Fibroblast of villous mesenchyme (primary cell): ENCODE data around the gene VTN. TPM values are rescaled to one million over a fixed set of nuclear protein-coding genes. Genes with fewer than 3 reads are reported as not detected.
A peak's percentile ranks its signal among the peaks of the same experiment; 100 is the strongest.

Experiments used
- DNase-seq: peaks from one replicate; pipeline ENCODE4 v3.0.0-alpha.2; 2010; ENCODE audit warnings: low read depth
- H3K4me3 ChIP-seq: 2 replicates; pipeline ENCODE4 v1.5.1; 2011; ENCODE audit warnings: low read depth, mild to moderate bottlenecking, low read length
- total RNA-seq: library from RNA; depleted of rRNA; stranded (reverse); fragments of >200 nt; gene quantifications from 2 replicates; pipeline ENCODE4 v1.2.3, GENCODE V29; 2012
- TF ChIP-seq, protein P1 (sequence below): IDR thresholded peaks from 2 replicates; pipeline ENCODE4 v1.5.1; 2012; ENCODE audit warnings: low read depth, mild to moderate bottlenecking, low read length; ENCODE audit not compliant: insufficient read depth

The VTN gene
- total RNA-seq, 1 donor, result 5.2 TPM

DNA sequence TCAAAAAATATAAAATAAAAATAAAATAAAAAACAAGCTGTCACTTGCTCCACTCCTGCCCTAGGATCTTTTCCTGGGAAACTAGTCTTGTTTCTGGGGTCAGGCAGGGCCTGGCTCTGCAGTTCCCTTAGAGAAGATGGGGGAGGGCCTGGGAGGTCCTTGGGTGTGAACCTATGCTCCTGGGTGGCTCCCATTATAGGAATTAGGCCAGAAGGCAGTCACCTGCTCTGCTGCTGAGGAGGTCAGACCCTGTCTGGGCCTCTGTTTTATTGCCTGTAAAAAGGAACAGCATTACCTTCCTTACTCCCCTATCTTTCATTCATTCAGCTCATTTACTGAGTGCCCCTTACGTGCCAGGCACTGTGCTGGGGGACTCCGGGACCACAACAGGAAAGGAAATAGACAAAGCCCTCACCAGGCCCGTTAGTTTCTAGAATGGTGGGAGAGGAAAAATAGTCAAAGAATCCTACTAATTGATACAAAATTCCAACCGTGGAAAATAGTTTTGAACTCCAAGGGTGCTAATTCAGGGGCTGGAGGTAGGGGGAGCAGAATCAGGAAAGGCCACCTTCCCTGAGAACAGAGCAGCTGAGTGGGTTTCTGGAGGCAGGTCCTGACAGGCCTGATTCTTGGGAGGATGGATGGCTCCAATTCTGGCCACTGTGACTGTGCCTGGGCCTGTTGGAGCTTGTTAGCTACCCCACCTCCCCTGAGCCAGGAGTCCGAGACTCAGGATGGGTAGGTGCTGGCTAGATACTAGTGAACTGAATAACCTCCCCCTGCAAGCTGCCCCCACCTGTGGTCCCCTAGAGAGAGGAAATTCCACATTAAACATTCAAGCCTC, 37.2 kb upstream of the VTN start:
- no peak overlapping the region for H3K4me3 ChIP-seq
- DNase-seq, result no peak
- TF ChIP-seq, protein P1, sequence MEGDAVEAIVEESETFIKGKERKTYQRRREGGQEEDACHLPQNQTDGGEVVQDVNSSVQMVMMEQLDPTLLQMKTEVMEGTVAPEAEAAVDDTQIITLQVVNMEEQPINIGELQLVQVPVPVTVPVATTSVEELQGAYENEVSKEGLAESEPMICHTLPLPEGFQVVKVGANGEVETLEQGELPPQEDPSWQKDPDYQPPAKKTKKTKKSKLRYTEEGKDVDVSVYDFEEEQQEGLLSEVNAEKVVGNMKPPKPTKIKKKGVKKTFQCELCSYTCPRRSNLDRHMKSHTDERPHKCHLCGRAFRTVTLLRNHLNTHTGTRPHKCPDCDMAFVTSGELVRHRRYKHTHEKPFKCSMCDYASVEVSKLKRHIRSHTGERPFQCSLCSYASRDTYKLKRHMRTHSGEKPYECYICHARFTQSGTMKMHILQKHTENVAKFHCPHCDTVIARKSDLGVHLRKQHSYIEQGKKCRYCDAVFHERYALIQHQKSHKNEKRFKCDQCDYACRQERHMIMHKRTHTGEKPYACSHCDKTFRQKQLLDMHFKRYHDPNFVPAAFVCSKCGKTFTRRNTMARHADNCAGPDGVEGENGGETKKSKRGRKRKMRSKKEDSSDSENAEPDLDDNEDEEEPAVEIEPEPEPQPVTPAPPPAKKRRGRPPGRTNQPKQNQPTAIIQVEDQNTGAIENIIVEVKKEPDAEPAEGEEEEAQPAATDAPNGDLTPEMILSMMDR, result no peak

DNA sequence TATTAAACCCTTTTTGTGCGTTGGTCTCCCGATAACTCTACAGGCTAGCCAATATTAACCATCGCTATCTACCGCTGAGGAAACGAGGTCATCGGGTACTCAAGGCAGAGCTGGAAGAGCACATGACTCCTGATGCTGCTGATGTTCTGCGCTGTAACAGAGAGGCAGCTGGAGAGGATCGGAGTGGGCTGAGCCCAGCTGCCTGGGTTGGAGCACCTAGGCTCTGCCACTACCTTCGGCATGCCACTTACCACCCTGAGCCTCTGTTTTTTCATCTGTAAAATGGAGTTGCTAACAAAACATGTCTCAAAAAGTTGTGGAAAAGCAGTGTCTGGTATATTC, 36.3 kb upstream of the VTN start:
- TF ChIP-seq, protein P1, result no peak
- peak overlapping the region; percentile 71 for H3K4me3 ChIP-seq
- DNase-seq, result peak; percentile 23

DNA sequence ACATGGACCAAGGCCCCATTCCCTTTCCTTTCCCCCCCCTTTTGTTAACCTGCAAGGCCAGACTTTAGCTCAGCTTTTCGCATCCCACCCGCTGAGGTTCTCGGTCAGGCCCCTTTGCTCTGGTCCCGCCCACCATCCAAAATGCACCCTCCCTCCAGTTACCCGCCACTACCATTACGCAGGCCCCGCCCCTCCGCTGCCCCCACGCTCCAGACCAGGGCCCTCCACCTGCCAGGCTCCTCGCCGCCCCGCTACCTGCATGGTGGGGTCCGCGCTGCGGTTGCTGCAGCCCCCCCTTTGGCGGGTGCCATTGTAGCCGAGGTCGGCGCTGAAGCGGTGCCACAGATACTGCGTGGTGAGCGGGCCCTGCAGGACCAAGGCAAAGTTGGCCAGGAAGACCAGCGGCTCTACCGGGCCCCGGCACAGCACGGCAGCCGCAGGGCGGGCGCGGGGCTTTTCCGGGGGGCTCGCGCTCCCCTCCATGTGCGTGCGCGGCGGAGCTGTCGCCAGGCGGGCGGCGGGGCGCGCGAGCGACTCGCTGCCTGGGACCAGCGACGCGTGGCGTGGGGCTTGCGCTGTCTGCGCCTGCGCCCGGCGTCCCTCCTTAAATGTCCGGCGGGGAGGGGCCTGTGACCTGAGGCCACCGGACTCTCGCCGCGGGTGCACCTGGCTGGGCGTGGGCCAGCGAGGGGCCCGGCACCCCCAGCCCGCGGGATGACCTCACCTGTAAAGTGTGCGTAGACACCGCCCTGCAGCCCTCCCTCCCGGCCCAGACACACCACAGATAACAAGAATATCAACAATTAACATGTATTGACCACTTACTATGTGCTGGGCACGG, 35.7 kb upstream of the VTN start, which contains the start of gene SLC46A1:
Gene SLC46A1 (minus strand): TSS at position 581 of the 841 bp plus-strand sequence. CDS start 98 bp downstream, at position 483.
- peak within 1 kb of the TSS; percentile 71 for H3K4me3 ChIP-seq
- peak; percentile 28 for DNase-seq
- TF ChIP-seq, protein P1, result no peak

DNA sequence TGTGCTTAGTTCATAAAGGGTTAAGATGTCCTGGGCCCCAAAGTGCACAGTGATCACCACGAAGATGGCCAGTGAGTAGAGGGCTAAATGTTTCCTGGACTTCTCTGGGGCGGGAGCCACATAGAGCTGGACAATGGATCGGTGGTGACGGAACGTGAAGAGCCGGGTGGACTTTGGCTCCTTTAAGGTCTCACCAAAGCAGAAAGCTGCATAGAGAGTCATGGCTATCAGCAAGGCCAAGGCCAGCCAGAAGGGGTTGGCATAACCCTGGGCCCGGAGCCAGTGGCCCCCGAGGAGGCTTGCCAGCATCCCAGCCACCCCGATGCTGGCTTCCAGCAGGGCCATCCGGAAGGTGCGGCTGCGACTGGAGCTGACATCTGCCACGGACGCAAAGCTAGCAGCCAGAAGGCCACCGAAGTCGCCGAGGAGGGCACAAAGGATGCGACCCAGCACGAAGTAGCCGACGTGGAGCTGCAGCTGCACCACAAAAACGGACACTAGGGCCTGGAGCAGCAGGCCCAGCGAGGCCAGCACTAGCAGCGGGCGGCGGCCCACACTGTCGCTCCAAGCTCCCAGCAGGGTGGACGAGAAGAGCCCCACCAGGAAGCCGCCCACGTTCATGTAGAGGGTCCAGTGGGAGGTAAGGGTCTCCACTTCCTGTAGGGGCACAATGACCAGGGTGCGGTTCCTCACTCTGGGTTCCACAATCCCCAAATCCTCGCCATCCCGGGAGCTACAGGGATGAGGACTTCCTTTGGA, 34.9 kb upstream of the VTN start:
- DNase-seq, result no peak
- H3K4me3 ChIP-seq, result peak overlapping the region; percentile 71
- TF ChIP-seq, protein P1, result no peak

DNA sequence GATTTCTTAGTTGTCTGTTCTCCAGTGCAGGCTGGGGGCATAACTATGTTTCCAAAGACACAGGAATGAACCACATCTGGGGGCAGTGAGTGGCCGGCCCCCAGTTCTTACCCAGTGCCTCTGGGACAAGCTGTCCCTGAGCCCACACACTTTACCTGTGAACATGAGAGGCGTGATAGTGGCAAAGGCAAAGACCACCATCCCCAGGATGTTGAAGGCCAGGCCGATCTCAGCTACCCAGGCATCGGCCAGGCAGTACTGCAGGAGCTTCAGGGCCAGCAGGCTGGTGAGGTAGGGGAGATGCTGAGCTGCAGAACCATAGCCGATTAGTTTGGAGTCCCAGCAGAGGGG, 34.3 kb upstream of the VTN start:
- DNase-seq, result no peak
- no peak overlapping the region for H3K4me3 ChIP-seq
- TF ChIP-seq, protein P1, result no peak

DNA sequence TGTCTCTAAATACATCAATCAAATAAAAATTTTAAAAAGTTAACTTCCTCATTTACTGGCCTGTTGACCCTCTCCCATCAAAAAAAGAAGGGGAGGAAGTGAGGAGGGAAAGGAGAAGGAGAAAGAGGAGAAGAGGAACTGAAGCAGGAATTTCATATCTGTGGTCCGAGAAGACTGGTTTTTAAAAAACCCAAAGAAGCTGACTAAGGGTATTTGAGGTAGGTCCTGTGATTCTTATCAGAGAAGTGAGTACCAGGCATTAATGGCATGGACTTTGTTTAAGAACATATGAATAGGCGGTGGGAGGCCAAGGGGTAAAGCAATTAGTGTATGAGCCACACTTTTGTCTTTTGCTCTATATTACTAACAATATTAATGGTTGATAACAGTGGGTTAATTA, 33.9 kb upstream of the VTN start:
- no peak for DNase-seq
- no peak overlapping the region for H3K4me3 ChIP-seq
- TF ChIP-seq, protein P1, result no peak
